ENCODE measurements around the gene PRKAG2.

- TF ChIP-seq CTCF (IDR thresholded peaks at IDR 0.05) (no peak), POLR2A (IDR thresholded peaks at IDR 0.05) (no peak)
These were observed 297.3 kb downstream of the PRKAG2 start for GRCh38 chr7:151579644-151580043.

All from lower leg skin (tissue), 3 donors.